CD4-positive, alpha-beta T cell (primary cell): ENCODE measurements around the gene GRM4. TPM values are rescaled to one million over a fixed set of nuclear protein-coding genes. Genes with fewer than 3 reads are reported as not detected.

Experiments used
- ATAC-seq: fragments of 200-7000 bp; cut with Tn5 transposase; one replicate; pipeline ENCODE4 v1.10.0; 2022; ENCODE audit warnings: mild to moderate bottlenecking; ENCODE audit not compliant: poor library complexity
- CTCF ChIA-PET: fragments of 350-600 bp; sonication (Branson Sonifier 250); formaldehyde crosslinking; loops from one replicate; lab custom pipeline; 2021; ENCODE audit warnings: antibody characterized with exemption, inconsistent platforms; lab: Charles Lee
- POLR2A ChIA-PET: fragments of 350-600 bp; sonication (Branson Sonifier 250); formaldehyde crosslinking; loops from one replicate; lab custom pipeline; 2021; ENCODE audit warnings: antibody characterized with exemption, inconsistent platforms; lab: Charles Lee
- DNase-seq, 14 experiments: peaks; one replicate each; pipeline ENCODE4 v3.0.0-alpha.2; 2013 to 2020; ENCODE audit warnings: mixed read lengths in 2 of 14
- H3K27ac ChIP-seq, 2 donors: one replicate each; pipeline versions ENCODE4 v1.5.1 to v1.7.0; 2013; ENCODE audit warnings: low read length in 2 of 2, low read depth in 1 of 2, mild to moderate bottlenecking in 1 of 2
- H3K27me3 ChIP-seq, 2 experiments: 1 replicate in 1 of 2; 2 replicates in 1 of 2; pipeline versions ENCODE4 v1.6.1 to v1.7.0; 2013; ENCODE audit warnings: low read length in 2 of 2, control low read depth in 1 of 2, mild to moderate bottlenecking in 1 of 2, moderate library complexity in 1 of 2; ENCODE audit not compliant: insufficient read depth in 2 of 2, control insufficient read depth in 1 of 2
- H3K36me3 ChIP-seq: one replicate; pipeline ENCODE4 v1.6.1; 2013; ENCODE audit warnings: low read length, control low read depth; ENCODE audit not compliant: insufficient read depth
- H3K4me1 ChIP-seq: one replicate; pipeline ENCODE4 v1.6.1; 2013; ENCODE audit warnings: low read length, control low read depth; ENCODE audit not compliant: insufficient read depth
- H3K4me3 ChIP-seq: one replicate; pipeline ENCODE4 v1.5.1; 2013; ENCODE audit warnings: mild to moderate bottlenecking, low read length, moderate library complexity
- H3K9me3 ChIP-seq, 2 experiments: 1 replicate in 1 of 2; 2 replicates in 1 of 2; pipeline versions ENCODE4 v1.6.1 to v1.7.0; 2013; ENCODE audit warnings: low read length in 2 of 2, mild to moderate bottlenecking in 2 of 2, control low read depth in 1 of 2, moderate library complexity in 1 of 2; ENCODE audit not compliant: control insufficient read depth in 1 of 2, insufficient read depth in 1 of 2
- H3K27ac Mint-ChIP-seq: one replicate; pipeline ENCODE4 v1.8.0; 2020; ENCODE audit warnings: mixed read lengths
- H3K27me3 Mint-ChIP-seq: one replicate; pipeline ENCODE4 v1.8.0; 2021; ENCODE audit warnings: mixed read lengths
- H3K36me3 Mint-ChIP-seq: one replicate; pipeline ENCODE4 v1.8.0; 2021; ENCODE audit warnings: low read depth, mixed read lengths
- H3K4me1 Mint-ChIP-seq: one replicate; pipeline ENCODE4 v1.8.0; 2021; ENCODE audit warnings: low read depth, mixed read lengths
- H3K4me3 Mint-ChIP-seq: one replicate; pipeline ENCODE4 v1.8.0; 2020; ENCODE audit warnings: mild to moderate bottlenecking, mixed read lengths
- H3K9me3 Mint-ChIP-seq: one replicate; pipeline ENCODE4 v1.8.0; 2020; ENCODE audit warnings: mixed read lengths
- intact Hi-C, 2 experiments: fragments of 100-400 bp; cut with DNase I in 1 of 2; cut with micrococcal nuclease in 1 of 2; formaldehyde crosslinking; loops; one replicate each; pipeline versions ENCODE4 v1.15.1 to v1.9.0; 2023 to 2025; cut with DNase I, micrococcal nuclease
- total RNA-seq, 174 experiments: library from RNA in 2 of 174; stranded (reverse) in 2 of 174; gene quantifications; one replicate each; pipeline ENCODE4 v1.2.3 and lab custom pipeline; 2021 to 2026
- TF ChIP-seq, protein P1 (sequence below): fragments of 200-600 bp; IDR thresholded peaks from one replicate; pipeline ENCODE4 v1.8.0; 2022; ENCODE audit warnings: antibody characterized with exemption, mild to moderate bottlenecking

The GRM4 gene
- total RNA-seq, 2 experiments from 2014 or later, result 0.08 TPM; not detected in 1

DNA sequence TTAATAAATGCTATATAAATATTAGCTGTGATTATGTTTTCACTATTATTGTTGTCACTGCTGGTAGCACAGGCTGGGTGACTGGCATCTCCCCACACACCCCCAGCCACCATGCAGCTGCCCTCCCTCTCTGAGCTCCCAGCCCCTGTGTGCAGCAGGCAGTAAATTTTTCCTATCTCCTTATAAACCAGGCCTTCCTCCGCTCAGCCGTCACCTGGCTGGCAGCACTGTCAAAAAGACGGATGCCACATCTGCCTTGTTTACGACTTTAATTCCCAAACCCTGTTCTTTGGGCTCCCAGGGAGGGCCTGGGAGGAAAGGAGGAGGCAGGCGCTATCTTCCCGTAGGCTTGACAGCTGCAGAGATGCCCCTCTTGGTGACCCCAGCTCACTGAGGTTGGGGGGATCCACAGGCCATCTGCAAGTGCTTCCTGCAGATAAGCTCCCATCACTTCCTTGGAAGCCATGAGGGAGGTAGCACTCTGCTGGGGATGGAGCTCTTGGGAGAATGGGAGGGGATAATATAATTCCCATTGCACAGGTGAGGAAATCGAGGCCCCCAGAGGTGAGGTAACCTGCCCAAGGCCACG lies 94.5 kb downstream of the GRM4 start:
- DNase-seq (no peak), ATAC-seq (no peak)
- ChIA-PET POLR2A (no interaction called here), CTCF (no interaction called here)
- Mint-ChIP-seq H3K4me1 (no peaks in the 10 kb centered on the region), H3K27ac (no peak overlapping the region), H3K36me3 (no peaks in the 10 kb centered on the region), H3K4me3 (no peak overlapping the region), H3K27me3 (peaks cover 5% of the 10 kb centered on the region), H3K9me3 (no peaks in the 10 kb centered on the region)
- TF ChIP-seq, protein P1, sequence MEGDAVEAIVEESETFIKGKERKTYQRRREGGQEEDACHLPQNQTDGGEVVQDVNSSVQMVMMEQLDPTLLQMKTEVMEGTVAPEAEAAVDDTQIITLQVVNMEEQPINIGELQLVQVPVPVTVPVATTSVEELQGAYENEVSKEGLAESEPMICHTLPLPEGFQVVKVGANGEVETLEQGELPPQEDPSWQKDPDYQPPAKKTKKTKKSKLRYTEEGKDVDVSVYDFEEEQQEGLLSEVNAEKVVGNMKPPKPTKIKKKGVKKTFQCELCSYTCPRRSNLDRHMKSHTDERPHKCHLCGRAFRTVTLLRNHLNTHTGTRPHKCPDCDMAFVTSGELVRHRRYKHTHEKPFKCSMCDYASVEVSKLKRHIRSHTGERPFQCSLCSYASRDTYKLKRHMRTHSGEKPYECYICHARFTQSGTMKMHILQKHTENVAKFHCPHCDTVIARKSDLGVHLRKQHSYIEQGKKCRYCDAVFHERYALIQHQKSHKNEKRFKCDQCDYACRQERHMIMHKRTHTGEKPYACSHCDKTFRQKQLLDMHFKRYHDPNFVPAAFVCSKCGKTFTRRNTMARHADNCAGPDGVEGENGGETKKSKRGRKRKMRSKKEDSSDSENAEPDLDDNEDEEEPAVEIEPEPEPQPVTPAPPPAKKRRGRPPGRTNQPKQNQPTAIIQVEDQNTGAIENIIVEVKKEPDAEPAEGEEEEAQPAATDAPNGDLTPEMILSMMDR, result no peak
- intact Hi-C loops, result no loop called here
- peaks cover 0 to 4% of the 10 kb centered on the region in 2 experiments for H3K9me3 ChIP-seq
- H3K27ac ChIP-seq, result no peak overlapping the region
- no peaks in the 10 kb centered on the region for H3K4me1 ChIP-seq
- no peaks in the 10 kb centered on the region for H3K36me3 ChIP-seq
- no peaks in the 10 kb centered on the region for H3K27me3 ChIP-seq
- H3K4me3 ChIP-seq, result no peak overlapping the region

DNA sequence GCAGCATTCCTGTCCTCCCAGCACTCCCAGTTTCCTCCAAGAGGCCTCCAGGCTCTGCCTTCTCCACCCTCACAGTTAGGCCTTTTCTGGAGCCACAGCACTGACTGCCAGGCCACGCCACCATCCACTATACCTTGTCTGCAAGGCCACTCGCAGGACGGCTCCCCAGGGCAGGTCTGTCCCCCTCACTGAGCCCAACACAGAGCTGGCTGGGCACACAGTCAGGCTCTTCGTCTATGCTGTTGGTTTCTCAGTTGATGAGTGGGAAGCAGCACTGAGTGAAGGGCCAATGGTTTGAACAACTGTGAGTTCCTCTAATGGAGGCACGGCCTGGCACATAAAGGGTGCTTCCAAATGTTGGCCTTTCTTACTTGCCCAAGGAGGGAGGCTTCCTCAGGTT lies 95.2 kb downstream of the GRM4 start:
- Histone ChIP-seq H3K4me3 (no peak overlapping the region), H3K9me3 (peaks cover 0 to 4% of the 10 kb centered on the region in 2 experiments), H3K36me3 (no peaks in the 10 kb centered on the region), H3K27me3 (no peaks in the 10 kb centered on the region), H3K27ac (no peak overlapping the region), H3K4me1 (peaks cover under 1% of the 10 kb centered on the region)
- Mint-ChIP-seq H3K36me3 (no peaks in the 10 kb centered on the region), H3K4me1 (no peaks in the 10 kb centered on the region), H3K4me3 (no peak overlapping the region), H3K9me3 (no peaks in the 10 kb centered on the region), H3K27ac (no peak overlapping the region), H3K27me3 (peaks cover 2% of the 10 kb centered on the region)
- intact Hi-C loops, result no loop called here
- POLR2A ChIA-PET, result no interaction called here
- DNase-seq (no peak), ATAC-seq (no peak)
- CTCF ChIA-PET, result no interaction called here
- TF ChIP-seq, protein P1, result no peak

DNA sequence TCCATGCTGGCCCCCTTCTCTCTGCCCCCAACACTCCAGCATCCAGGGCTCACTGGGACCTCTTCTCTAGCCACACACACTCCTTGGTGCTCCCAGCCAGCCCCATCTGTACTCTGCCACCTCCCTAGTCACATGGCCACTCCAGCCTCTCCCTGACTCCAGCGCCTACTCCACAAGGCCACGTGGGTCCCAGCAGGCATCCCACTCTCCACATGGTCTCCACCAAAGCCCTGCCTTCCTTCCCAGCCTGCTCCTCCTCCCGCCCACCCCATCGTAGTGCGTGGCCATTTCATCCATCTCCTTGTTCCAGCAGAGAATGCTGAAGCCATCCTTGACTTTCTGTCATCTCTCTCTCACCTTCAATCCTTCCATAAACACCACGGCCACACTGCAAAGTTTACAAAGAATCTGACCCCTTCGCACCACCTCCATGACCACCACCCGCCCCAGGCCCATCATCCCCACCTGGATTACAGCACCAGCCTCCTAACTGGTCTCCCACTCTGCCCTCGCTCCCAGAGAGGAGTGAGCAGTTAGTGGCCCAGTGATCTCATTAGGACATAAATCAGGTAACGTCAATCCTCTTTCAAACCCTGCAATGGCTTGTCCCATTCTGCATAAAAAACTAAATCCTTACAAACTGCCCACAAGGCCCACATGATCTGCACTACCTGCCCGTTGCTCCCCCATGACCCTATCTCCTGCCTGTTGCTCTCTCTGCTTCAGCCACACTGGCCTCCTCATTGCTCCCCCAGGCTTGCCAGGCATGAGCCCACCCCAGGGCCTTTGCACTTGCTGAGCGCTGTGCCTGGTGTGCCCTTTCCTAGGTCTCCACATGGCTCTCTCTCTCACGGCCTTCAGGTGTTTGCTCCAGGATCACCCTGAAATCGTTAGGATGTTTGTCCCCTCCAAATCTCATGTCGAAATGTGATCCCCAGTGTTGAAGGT lies 96.2 kb downstream of the GRM4 start:
- TF ChIP-seq, protein P1, result no peak
- Mint-ChIP-seq H3K36me3 (no peaks in the 10 kb centered on the region), H3K4me3 (no peak overlapping the region), H3K4me1 (peaks cover 6% of the 10 kb centered on the region), H3K9me3 (no peaks in the 10 kb centered on the region), H3K27me3 (no peaks in the 10 kb centered on the region), H3K27ac (no peak overlapping the region)
- ChIA-PET POLR2A (no interaction called here), CTCF (no interaction called here)
- Histone ChIP-seq H3K9me3 (peaks cover 0 to 4% of the 10 kb centered on the region in 2 experiments), H3K4me1 (peaks cover 9% of the 10 kb centered on the region), H3K27me3 (no peaks in the 10 kb centered on the region), H3K27ac (no peak overlapping the region), H3K36me3 (no peaks in the 10 kb centered on the region), H3K4me3 (no peak overlapping the region)
- ATAC-seq (no peak), DNase-seq (no peak)
- intact Hi-C loops, result no loop called here
